K562 treated with DMSO at 1 percent for 24 hours (cell line): ENCODE data around the gene RFPL3. TPM values are rescaled to one million over a fixed set of nuclear protein-coding genes. Genes with fewer than 3 reads are reported as not detected.

Experiments used
- total RNA-seq: library from RNA; unstranded; fragments of 300-600 nt; gene quantifications from 2 replicates; pipeline ENCODE4 v1.2.3, GENCODE V29; 2022; ENCODE audit warnings: low read depth; ENCODE audit not compliant: insufficient read depth

RFPL3 gene
- not detected in 2 replicates for total RNA-seq

DNA sequence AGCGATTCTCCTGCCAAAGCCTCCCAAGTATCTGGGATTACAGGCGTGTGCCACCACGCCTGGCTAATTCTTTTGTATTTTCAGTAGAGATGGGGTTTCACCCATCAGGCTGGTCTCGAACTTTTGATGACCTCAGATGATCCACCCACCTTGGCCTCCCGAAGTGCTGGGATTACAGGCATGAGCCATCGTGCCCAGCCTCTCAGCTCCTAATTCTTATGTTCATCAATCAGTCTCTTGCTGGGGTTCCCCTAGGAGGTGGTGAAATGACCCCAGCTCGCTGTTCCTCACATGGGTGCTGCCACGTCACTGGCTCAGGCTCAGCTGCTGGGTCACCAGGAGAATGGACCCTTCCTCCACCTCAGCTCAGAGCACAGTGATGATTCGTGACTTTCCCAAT lies at the start of gene RFPL3:
TSS of gene RFPL3 (plus strand) at position 301 of the 400 bp plus-strand sequence. CDS start 205 bp downstream, outside the sequence.

Other genes with a start within 250 kb of the RFPL3 start
- not detected in 2 replicates for gene C22orf42, start 198.6 kb upstream of the RFPL3 start, total RNA-seq
- not detected in 2 replicates for gene RFPL2, start 152.8 kb upstream of the RFPL3 start, total RNA-seq
- gene SLC5A4, start 102.5 kb upstream of the RFPL3 start, total RNA-seq: not detected in 2 replicates
- 77.4 and 84.0 TPM in 2 replicates for gene RTCB, start 54.4 kb downstream of the RFPL3 start, total RNA-seq
- not detected in 2 replicates for gene BPIFC, start 106.6 kb downstream of the RFPL3 start, total RNA-seq
- gene FBXO7, start 116.9 kb downstream of the RFPL3 start, total RNA-seq: 58.3 and 61.9 TPM in 2 replicates